Aorta (tissue), 5 donors: Measurements from ENCODE around the gene PLEKHD1. TPM values are rescaled to one million over a fixed set of nuclear protein-coding genes. Genes with fewer than 3 reads are reported as not detected.
A peak's percentile ranks its signal among the peaks of the same experiment; 100 is the strongest.

Experiments used
- ATAC-seq: fragments of 200-7000 bp; cut with Tn5 transposase; one replicate; pipeline ENCODE4 v1.9.1; 2022; ENCODE audit warnings: moderate library complexity; ENCODE audit not compliant: low FRiP score
- DNase-seq, 2 donors: peaks; one replicate each; pipeline ENCODE4 v3.0.0-alpha.2; 2020
- H3K27ac ChIP-seq, 2 donors: one replicate each; pipeline ENCODE4 v1.5.1; 2013; ENCODE audit warnings: low read length in 2 of 2, mild to moderate bottlenecking in 2 of 2, moderate library complexity in 2 of 2, control low read depth in 1 of 2, inconsistent platforms in 1 of 2, low read depth in 1 of 2
- H3K27me3 ChIP-seq, 2 donors: one replicate each; pipeline ENCODE4 v1.6.1; 2013; ENCODE audit warnings: control low read depth in 1 of 2, low read length in 1 of 2, mild to moderate bottlenecking in 1 of 2, moderate library complexity in 1 of 2; ENCODE audit not compliant: insufficient read depth in 2 of 2, control insufficient read depth in 1 of 2
- H3K36me3 ChIP-seq, 2 donors: one replicate each; pipeline ENCODE4 v1.6.1; 2013; ENCODE audit warnings: control low read depth in 1 of 2, low read length in 1 of 2, mild to moderate bottlenecking in 1 of 2; ENCODE audit not compliant: insufficient read depth in 2 of 2, control insufficient read depth in 1 of 2
- H3K4me1 ChIP-seq, 2 donors: one replicate each; pipeline ENCODE4 v1.6.1; 2013; ENCODE audit warnings: low read length in 2 of 2, control low read depth in 1 of 2, mild to moderate bottlenecking in 1 of 2, moderate library complexity in 1 of 2; ENCODE audit not compliant: insufficient read depth in 2 of 2, control insufficient read depth in 1 of 2
- H3K4me3 ChIP-seq, 2 donors: one replicate each; pipeline ENCODE4 v1.5.1; 2013; ENCODE audit warnings: low read length in 2 of 2, control low read depth in 1 of 2, mild to moderate bottlenecking in 1 of 2
- H3K9me3 ChIP-seq: one replicate; pipeline ENCODE4 v1.6.1; 2013; ENCODE audit warnings: mild to moderate bottlenecking, low read length; ENCODE audit not compliant: control insufficient read depth
- WGBS, 2 donors: extraction: QIAGEN DNeasy Blood & Tissue Kit; methylation state at CpG; one replicate each; pipeline ENCODE4 v1.1.7; 2013; 5-methylcytosine and 5-hydroxymethylcytosine counted together
- intact Hi-C, 2 donors: fragments of 100-400 bp; cut with DNase I; formaldehyde crosslinking; loops; one replicate each; pipeline versions ENCODE4 v1.14.2 to v1.15.0; 2022
- long read RNA-seq, 2 donors: library from polyadenylated mRNA; unstranded; transcript quantifications; one replicate each; pipeline ENCODE4 v2.0.0, GENCODE V29; 2020 to 2021
- polyA plus RNA-seq, 2 donors: library from polyadenylated mRNA; stranded (reverse); fragments of 200-250 nt; gene quantifications; one replicate each; pipeline ENCODE4 v1.2.3, GENCODE V29; 2013
- total RNA-seq, 2 donors: library from RNA; stranded (reverse); fragmentation: NEBNext Ultra II Directional; extraction: Animal tissue kit (Norgen Biotek cat#: 25700); gene quantifications; one replicate each; pipeline ENCODE4 v1.2.1, GENCODE V29; 2021
- donor health status: healthy with polysubstance abuse.
- donor health status: Bipolar disorder and iron deficiency.
- donor health status: DM: no; HTN: no; CAD: no.
- donor health status: DM: no; HTN: no; CAD: no.
- donor health status: DM: yes; HTN: yes; CAD: no.

The PLEKHD1 gene
- total RNA-seq (under 1 TPM; 0.26 to 0.30 TPM), polyA plus RNA-seq (under 1 TPM; 0.13 to 0.23 TPM)
- long read RNA-seq, donor 1: 0 reads
- long read RNA-seq, donor 2: 0 reads

DNA sequence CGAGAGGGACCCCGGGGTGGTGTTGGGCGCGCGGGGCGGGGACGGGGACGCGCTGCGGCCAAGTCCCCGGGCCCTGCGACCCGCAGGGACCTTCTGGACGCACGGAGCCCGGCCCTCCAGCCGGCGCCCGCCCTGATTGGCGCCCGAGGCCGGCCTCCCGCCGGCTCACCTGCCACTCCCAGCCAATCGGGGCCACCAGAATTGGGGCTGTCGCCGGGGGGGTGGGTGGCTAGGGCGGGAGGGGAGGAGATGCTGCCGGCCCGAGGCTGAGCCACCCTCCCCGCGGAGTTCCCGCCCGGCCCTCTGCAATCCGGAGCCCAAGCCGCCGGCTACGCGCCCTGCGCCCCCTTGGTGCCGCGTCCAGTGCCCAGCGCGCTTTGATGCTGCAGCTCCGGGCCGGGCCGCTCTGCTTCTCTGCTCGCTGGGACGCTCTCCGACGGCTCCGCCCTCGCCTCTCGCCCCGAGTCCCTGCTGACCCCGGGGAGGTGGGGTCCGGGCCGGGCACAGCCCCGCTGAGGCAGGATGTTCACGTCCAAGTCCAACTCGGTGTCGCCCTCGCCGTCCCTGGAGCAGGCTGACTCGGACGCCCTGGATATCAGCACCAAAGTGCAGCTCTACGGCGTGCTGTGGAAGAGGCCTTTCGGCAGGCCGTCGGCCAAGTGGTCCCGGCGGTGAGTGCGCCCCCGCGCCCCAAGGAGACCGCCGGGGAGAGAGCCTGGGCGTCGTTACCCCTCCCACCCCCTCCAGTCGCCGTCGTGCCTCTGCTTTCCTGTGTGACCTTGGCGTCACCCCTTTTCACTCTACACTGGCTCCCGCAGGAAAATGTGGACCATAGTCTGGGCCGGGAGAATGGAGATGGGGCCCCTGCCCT is at the start of gene PLEKHD1:
TSS of gene PLEKHD1 (plus strand) at position 285 of the 871 bp plus-strand sequence. CDS start at position 523, 238 bp downstream.
- Histone ChIP-seq H3K36me3 (no peaks in the 10 kb centered on the region), H3K4me1 (no peaks in the 10 kb centered on the region), H3K9me3 (no peaks in the 10 kb centered on the region), H3K27ac (no peak within 1 kb of the TSS), H3K4me3 (no peak within 1 kb of the TSS), H3K27me3 (no peaks in the 10 kb centered on the region)
- intact Hi-C loops: no loop called here
- ATAC-seq (peak; percentile 17), DNase-seq (no peak)
- 2% methylated on average over 70 to 86 of the region's 86 CpGs for WGBS, 2 donors

- intact Hi-C loops: no loop called here
- H3K27ac ChIP-seq: no peak overlapping the region
- ATAC-seq (no peak), DNase-seq (no peak)
- peaks cover 0 to 3% of the 10 kb centered on the region in 2 donors for H3K36me3 ChIP-seq
- WGBS, 2 donors: 91 to 94% methylated on average over 12 of the region's 12 CpGs
- H3K4me3 ChIP-seq: no peak overlapping the region
- no peaks in the 10 kb centered on the region for H3K27me3 ChIP-seq
- no peaks in the 10 kb centered on the region for H3K9me3 ChIP-seq
- no peaks in the 10 kb centered on the region for H3K4me1 ChIP-seq
Measured at GRCh38 chr14:69439521-69440270, 44.8 kb upstream of the PLEKHD1 start.

DNA sequence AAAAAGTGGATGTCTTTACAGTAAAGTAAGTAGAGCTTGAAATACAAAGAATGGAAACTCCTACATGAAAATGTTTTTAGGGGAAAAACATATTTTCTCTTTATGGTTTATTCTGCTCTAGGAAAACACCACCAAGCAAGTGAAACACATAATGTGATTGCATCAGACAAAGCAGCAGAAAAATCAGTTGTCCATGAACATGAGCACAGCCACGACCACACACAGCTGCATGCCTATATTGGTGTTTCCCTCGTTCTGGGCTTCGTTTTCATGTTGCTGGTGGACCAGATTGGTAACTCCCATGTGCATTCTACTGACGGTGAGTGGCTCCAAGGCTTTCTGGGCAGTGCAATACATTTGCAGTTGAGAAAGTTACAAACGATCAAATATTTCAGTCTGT is 42.6 kb upstream of the PLEKHD1 start:
- ATAC-seq (no peak), DNase-seq (no peak)
- Histone ChIP-seq H3K9me3 (no peaks in the 10 kb centered on the region), H3K4me1 (no peaks in the 10 kb centered on the region), H3K27ac (no peak overlapping the region), H3K4me3 (no peak overlapping the region), H3K36me3 (peaks cover 0 to 3% of the 10 kb centered on the region in 2 donors), H3K27me3 (no peaks in the 10 kb centered on the region)
- 70 to 75% methylated on average over 5 of the region's 5 CpGs for WGBS, 2 donors
- intact Hi-C loops: no loop called here

DNA sequence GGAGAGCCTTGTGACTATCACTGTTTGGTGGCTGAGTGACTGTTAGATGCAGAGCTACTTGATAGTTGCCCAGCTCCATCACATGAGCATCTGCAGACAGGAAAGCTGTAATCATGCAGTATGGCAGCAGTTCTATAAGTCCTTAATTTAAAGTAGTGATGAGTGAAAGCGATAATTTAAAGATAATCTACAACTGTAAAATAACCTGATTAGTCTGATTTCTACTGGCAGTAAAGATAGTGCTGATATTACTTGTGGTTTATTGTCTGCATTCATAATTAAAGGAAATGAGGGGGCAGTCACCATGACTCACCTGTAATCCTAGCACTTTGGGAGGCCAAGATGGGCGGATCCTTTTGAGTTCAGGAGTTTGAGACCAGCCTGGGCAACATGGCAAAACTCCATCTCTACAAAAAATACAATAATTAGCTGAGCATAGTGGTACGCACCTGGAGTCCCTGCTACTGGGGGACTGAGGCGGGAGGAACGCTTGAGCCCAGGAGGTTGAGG is 41.2 kb upstream of the PLEKHD1 start:
- no peak overlapping the region for H3K27ac ChIP-seq
- H3K27me3 ChIP-seq: no peaks in the 10 kb centered on the region
- H3K36me3 ChIP-seq: peaks cover 0 to 3% of the 10 kb centered on the region in 2 donors
- no peak overlapping the region for H3K4me3 ChIP-seq
- no peak for ATAC-seq
- WGBS, 2 donors: 96 to 97% methylated on average over 5 of the region's 5 CpGs
- DNase-seq: no peak
- no peaks in the 10 kb centered on the region for H3K9me3 ChIP-seq
- intact Hi-C loops: no loop called here
- H3K4me1 ChIP-seq: no peaks in the 10 kb centered on the region

DNA sequence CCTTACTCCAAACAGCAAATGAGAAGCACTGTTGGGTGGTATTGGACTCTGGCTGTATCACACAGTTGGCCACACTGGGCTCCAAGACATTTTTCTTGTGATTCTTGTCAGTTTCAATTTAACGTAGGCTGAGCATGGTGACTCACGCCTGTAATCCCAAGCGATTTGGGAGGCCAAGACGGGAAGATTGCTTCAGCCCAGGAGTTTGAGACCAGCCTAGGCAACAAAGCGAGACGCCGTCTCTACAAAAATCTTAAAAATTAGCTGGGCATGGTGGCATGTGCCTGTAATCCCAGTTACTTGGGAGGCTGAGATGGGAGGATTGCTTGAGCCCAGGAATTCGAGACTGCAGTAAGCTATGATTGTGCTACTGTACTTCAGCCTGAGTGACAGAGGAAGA is 35.3 kb upstream of the PLEKHD1 start:
- no peak overlapping the region for H3K27ac ChIP-seq
- intact Hi-C loops: no loop called here
- no peaks in the 10 kb centered on the region for H3K9me3 ChIP-seq
- no peaks in the 10 kb centered on the region for H3K36me3 ChIP-seq
- H3K4me3 ChIP-seq: no peak overlapping the region
- no peaks in the 10 kb centered on the region for H3K27me3 ChIP-seq
- WGBS, 2 donors: 94 to 96% methylated on average over 8 of the region's 8 CpGs
- H3K4me1 ChIP-seq: no peaks in the 10 kb centered on the region
- ATAC-seq (no peak), DNase-seq (no peak)

- Histone ChIP-seq H3K4me3 (no peak overlapping the region), H3K27me3 (no peaks in the 10 kb centered on the region), H3K27ac (no peak overlapping the region), H3K9me3 (no peaks in the 10 kb centered on the region), H3K36me3 (no peaks in the 10 kb centered on the region), H3K4me1 (no peaks in the 10 kb centered on the region)
- intact Hi-C loops: loop anchor here in 1 of 2 donors (10.0 kb wide), 1 partner anchor 47 kb away; no protein-coding TSS in a partner anchor
- no peak for DNase-seq
- ATAC-seq: no peak
- WGBS, 2 donors: 51 to 63% methylated on average over 2 of the region's 2 CpGs
Measured at GRCh38 chr14:69451941-69452340, 32.6 kb upstream of the PLEKHD1 start.

DNA sequence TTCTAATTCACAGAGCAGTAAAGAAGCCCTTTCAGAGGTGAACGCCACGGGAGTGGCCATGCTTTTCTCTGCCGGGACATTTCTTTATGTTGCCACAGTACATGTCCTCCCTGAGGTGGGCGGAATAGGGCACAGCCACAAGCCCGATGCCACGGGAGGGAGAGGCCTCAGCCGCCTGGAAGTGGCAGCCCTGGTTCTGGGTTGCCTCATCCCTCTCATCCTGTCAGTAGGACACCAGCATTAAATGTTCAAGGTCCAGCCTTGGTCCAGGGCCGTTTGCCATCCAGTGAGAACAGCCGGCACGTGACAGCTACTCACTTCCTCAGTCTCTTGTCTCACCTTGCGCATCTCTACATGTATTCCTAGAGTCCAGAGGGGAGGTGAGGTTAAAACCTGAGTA is 26.2 kb upstream of the PLEKHD1 start:
- no peak for ATAC-seq

DNA sequence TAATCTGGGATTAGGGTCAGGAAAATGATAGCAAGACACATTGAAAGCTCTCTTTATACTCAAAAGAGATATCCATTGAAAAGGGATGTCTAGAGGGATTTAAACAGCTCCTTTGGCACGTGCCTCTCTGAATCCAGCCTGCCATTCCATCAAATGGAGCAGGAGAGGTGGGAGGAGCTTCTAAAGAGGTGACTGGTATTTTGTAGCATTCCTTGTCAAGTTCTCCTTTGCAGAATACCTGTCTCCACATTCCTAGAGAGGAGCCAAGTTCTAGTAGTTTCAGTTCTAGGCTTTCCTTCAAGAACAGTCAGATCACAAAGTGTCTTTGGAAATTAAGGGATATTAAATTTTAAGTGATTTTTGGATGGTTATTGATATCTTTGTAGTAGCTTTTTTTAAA is 25.4 kb upstream of the PLEKHD1 start:
- intact Hi-C loops: loop anchor here in 1 of 2 donors (10.0 kb wide), 1 partner anchor 54 kb away; no protein-coding TSS in a partner anchor
- H3K36me3 ChIP-seq: peaks cover 0 to 10% of the 10 kb centered on the region in 2 donors

More for the DNA sequence above, 26.2 kb upstream of the PLEKHD1 start:
- peaks cover 0 to 10% of the 10 kb centered on the region in 2 donors for H3K36me3 ChIP-seq
- H3K9me3 ChIP-seq: no peaks in the 10 kb centered on the region
- H3K4me3 ChIP-seq: no peak overlapping the region
- 85 to 87% methylated on average over 11 of the region's 11 CpGs for WGBS, 2 donors
- no peak for DNase-seq
- no peak overlapping the region for H3K27ac ChIP-seq
- H3K4me1 ChIP-seq: no peaks in the 10 kb centered on the region
- intact Hi-C loops: loop anchor here in 1 of 2 donors (10.0 kb wide), 1 partner anchor 54 kb away; no protein-coding TSS in a partner anchor
- no peaks in the 10 kb centered on the region for H3K27me3 ChIP-seq

More for the DNA sequence above, 25.4 kb upstream of the PLEKHD1 start:
- WGBS, 2 donors: 58 to 70% methylated on average over 1 of the region's 1 CpG
- H3K27ac ChIP-seq: no peak overlapping the region
- no peak for ATAC-seq
- no peaks in the 10 kb centered on the region for H3K27me3 ChIP-seq
- no peak for DNase-seq
- no peaks in the 10 kb centered on the region for H3K4me1 ChIP-seq
- no peaks in the 10 kb centered on the region for H3K9me3 ChIP-seq
- no peak overlapping the region for H3K4me3 ChIP-seq
